ENCODE results near the gene TESK2. TPM values are rescaled to one million over a fixed set of nuclear protein-coding genes. Genes with fewer than 3 reads are reported as not detected.
A peak's percentile ranks its signal among the peaks of the same experiment; 100 is the strongest.

Gene TESK2
- total RNA-seq, 1 donor from 2014 or later = 13.5 TPM

- H3K4me1 ChIP-seq = no peaks in the 10 kb centered on the region
- no peak overlapping the region for H3K4me3 ChIP-seq
- H3K27ac ChIP-seq = no peak overlapping the region
- H3K36me3 ChIP-seq = no peaks in the 10 kb centered on the region
- TF ChIP-seq POLR2A (IDR thresholded peaks at IDR 0.05) = no peak
- no peak for TF ChIP-seq CTCF (IDR thresholded peaks at IDR 0.05)
- TF ChIP-seq POLR2AphosphoS5 (IDR thresholded peaks at IDR 0.05; ENCODE audit: insufficient read depth in 1 of 2, low read depth in 1 of 2) = no peak
- intact Hi-C loops (cut with DNase I) = no loop called here
- DNase-seq (ENCODE audit: extremely low spot score in 2 of 2) = no peak
- H3K27me3 ChIP-seq = no peaks in the 10 kb centered on the region
- H3K9me3 ChIP-seq = no peaks in the 10 kb centered on the region
Measured at GRCh38 chr1:45423906-45424678, 66.9 kb downstream of the TESK2 start.

GRCh38 chr1:45421935-45422334 lies 69.0 kb downstream of the TESK2 start:
- intact Hi-C loops (cut with DNase I) = no loop called here
- H3K9me3 ChIP-seq = no peaks in the 10 kb centered on the region
- H3K27ac ChIP-seq = no peak overlapping the region
- no peak for DNase-seq (ENCODE audit: extremely low spot score in 2 of 2)
- no peak for TF ChIP-seq POLR2AphosphoS5 (IDR thresholded peaks at IDR 0.05; ENCODE audit: insufficient read depth in 1 of 2, low read depth in 1 of 2)
- TF ChIP-seq CTCF (IDR thresholded peaks at IDR 0.05) = no peak
- no peak for TF ChIP-seq POLR2A (IDR thresholded peaks at IDR 0.05)
- no peaks in the 10 kb centered on the region for H3K36me3 ChIP-seq
- no peaks in the 10 kb centered on the region for H3K27me3 ChIP-seq
- no peaks in the 10 kb centered on the region for H3K4me1 ChIP-seq
- no peak overlapping the region for H3K4me3 ChIP-seq

GRCh38 chr1:45414746-45415145 lies 76.2 kb downstream of the TESK2 start:
- no peaks in the 10 kb centered on the region for H3K36me3 ChIP-seq
- intact Hi-C loops (cut with DNase I) = no loop called here
- DNase-seq (ENCODE audit: extremely low spot score in 2 of 2) = no peak
- H3K4me3 ChIP-seq = no peak overlapping the region
- no peak overlapping the region for H3K27ac ChIP-seq
- no peaks in the 10 kb centered on the region for H3K27me3 ChIP-seq
- no peaks in the 10 kb centered on the region for H3K9me3 ChIP-seq
- peaks cover 18% of the 10 kb centered on the region for H3K4me1 ChIP-seq
- TF ChIP-seq POLR2A (IDR thresholded peaks at IDR 0.05) (no peak), CTCF (IDR thresholded peaks at IDR 0.05) (no peak), POLR2AphosphoS5 (IDR thresholded peaks at IDR 0.05; ENCODE audit: insufficient read depth in 1 of 2, low read depth in 1 of 2) (no peak)

GRCh38 chr1:45412899-45413298 lies 78.1 kb downstream of the TESK2 start:
- Histone ChIP-seq H3K27ac (no peak overlapping the region), H3K27me3 (no peaks in the 10 kb centered on the region), H3K4me1 (peaks cover 18% of the 10 kb centered on the region), H3K4me3 (no peak overlapping the region), H3K36me3 (no peaks in the 10 kb centered on the region), H3K9me3 (no peaks in the 10 kb centered on the region)
- DNase-seq (ENCODE audit: extremely low spot score in 2 of 2) = no peak
- intact Hi-C loops (cut with DNase I) = no loop called here
- TF ChIP-seq POLR2A (IDR thresholded peaks at IDR 0.05) (no peak), POLR2AphosphoS5 (IDR thresholded peaks at IDR 0.05; ENCODE audit: insufficient read depth in 1 of 2, low read depth in 1 of 2) (no peak), CTCF (IDR thresholded peaks at IDR 0.05) (no peak)

- TF ChIP-seq CTCF (IDR thresholded peaks at IDR 0.05) (no peak), POLR2A (IDR thresholded peaks at IDR 0.05) (no peak), POLR2AphosphoS5 (IDR thresholded peaks at IDR 0.05; ENCODE audit: insufficient read depth in 1 of 2, low read depth in 1 of 2) (no peak)
- Histone ChIP-seq H3K4me1 (peaks cover 18% of the 10 kb centered on the region), H3K36me3 (no peaks in the 10 kb centered on the region), H3K27me3 (no peaks in the 10 kb centered on the region), H3K27ac (peak overlapping the region; percentile 24), H3K9me3 (no peaks in the 10 kb centered on the region), H3K4me3 (no peak overlapping the region)
- intact Hi-C loops (cut with DNase I) = no loop called here
- no peak for DNase-seq (ENCODE audit: extremely low spot score in 2 of 2)
Measured at GRCh38 chr1:45411510-45411899, 79.5 kb downstream of the TESK2 start.
